ENCODE data around the gene DEFB123. TPM values are rescaled to one million over a fixed set of nuclear protein-coding genes. Genes with fewer than 3 reads are reported as not detected.
"Not testable (repeated sequence)": the region's sequence is repeated elsewhere in the genome, so short reads cannot be mapped to it uniquely, and the experiment has no call there.

Gene DEFB123
- total RNA-seq, 3 donors from 2014 or later = not detected

DNA sequence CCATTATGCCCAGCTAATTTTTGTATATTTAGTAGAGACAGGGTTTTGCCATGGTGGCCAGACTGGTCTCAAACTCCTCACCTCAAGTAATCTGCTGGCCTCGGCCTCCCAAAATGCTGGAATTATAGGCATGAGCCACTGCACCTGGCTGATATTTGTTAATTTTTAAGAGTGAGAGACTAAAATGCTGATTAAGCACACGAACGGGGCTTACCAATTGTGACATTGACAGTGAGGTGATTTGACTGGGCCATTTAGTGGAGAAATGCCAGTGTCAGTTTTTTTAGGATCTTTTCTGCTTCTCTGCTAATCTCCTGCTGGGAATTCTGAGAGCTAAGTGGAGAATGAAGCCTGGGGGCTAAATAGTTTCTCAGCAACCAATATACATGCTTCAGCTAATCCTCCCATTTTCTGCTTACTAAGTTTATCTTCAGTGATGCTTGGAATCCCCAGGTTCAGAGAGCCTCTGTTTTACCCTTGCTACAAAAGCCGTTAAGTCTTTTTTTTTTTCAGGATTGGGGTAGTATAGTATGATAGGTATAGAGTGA, 9.8 kb upstream of the DEFB123 start:
- Histone ChIP-seq H3K9me3 (no peaks in the 10 kb centered on the region), H3K4me1 (ENCODE audit: low read depth) (no peaks in the 10 kb centered on the region), H3K4me3 (no peak overlapping the region), H3K36me3 (ENCODE audit: low read depth) (no peaks in the 10 kb centered on the region)
- TF ChIP-seq, protein P1, sequence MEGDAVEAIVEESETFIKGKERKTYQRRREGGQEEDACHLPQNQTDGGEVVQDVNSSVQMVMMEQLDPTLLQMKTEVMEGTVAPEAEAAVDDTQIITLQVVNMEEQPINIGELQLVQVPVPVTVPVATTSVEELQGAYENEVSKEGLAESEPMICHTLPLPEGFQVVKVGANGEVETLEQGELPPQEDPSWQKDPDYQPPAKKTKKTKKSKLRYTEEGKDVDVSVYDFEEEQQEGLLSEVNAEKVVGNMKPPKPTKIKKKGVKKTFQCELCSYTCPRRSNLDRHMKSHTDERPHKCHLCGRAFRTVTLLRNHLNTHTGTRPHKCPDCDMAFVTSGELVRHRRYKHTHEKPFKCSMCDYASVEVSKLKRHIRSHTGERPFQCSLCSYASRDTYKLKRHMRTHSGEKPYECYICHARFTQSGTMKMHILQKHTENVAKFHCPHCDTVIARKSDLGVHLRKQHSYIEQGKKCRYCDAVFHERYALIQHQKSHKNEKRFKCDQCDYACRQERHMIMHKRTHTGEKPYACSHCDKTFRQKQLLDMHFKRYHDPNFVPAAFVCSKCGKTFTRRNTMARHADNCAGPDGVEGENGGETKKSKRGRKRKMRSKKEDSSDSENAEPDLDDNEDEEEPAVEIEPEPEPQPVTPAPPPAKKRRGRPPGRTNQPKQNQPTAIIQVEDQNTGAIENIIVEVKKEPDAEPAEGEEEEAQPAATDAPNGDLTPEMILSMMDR (IDR thresholded peaks at IDR 0.05) = no peak
- DNase-seq (no peak), ATAC-seq (no peak)
- intact Hi-C loops (cut with DNase I, micrococcal nuclease) = no loop called here

DNA sequence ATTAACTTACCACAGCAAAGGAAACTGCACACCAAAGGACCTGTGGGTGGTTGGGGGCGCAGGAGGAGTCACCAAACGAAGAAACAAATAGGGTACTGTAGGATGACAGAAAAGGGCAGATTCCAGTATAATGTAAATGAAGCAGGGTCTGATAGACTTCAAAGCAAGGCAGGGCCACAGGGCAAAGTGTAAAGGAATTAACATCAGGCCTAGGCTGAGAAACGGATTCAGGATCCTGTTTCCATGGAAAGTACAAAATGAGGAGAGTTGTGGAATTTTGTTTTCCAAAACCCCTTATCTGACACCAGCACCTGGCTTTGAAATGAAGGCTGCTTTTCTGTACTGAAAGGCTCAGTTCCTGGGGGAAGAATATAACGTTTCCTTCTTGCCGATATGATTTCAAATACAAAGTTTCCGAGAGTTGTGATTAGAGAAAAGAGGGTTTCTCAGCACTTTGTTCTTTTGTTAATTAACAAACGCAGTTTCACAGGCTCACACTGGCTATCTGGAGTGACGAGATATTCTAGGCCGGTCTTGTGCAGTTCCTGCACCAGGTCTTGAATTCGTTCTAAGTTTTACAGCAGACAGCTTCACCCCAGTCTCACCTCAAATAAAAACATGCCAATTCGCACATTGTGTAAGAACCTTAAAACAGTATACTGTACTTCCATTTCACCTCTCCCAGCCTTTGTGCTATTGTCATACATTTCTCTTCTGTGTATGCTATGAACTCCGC, 5.8 kb downstream of the DEFB123 start:
- ATAC-seq (no peak), DNase-seq (no peak)
- Histone ChIP-seq H3K4me3 (no peak overlapping the region), H3K36me3 (ENCODE audit: low read depth) (no peaks in the 10 kb centered on the region), H3K9me3 (no peaks in the 10 kb centered on the region), H3K4me1 (ENCODE audit: low read depth) (no peaks in the 10 kb centered on the region)
- TF ChIP-seq, protein P1 (IDR thresholded peaks at IDR 0.05) = no peak
- intact Hi-C loops (cut with DNase I, micrococcal nuclease) = no loop called here

DNA sequence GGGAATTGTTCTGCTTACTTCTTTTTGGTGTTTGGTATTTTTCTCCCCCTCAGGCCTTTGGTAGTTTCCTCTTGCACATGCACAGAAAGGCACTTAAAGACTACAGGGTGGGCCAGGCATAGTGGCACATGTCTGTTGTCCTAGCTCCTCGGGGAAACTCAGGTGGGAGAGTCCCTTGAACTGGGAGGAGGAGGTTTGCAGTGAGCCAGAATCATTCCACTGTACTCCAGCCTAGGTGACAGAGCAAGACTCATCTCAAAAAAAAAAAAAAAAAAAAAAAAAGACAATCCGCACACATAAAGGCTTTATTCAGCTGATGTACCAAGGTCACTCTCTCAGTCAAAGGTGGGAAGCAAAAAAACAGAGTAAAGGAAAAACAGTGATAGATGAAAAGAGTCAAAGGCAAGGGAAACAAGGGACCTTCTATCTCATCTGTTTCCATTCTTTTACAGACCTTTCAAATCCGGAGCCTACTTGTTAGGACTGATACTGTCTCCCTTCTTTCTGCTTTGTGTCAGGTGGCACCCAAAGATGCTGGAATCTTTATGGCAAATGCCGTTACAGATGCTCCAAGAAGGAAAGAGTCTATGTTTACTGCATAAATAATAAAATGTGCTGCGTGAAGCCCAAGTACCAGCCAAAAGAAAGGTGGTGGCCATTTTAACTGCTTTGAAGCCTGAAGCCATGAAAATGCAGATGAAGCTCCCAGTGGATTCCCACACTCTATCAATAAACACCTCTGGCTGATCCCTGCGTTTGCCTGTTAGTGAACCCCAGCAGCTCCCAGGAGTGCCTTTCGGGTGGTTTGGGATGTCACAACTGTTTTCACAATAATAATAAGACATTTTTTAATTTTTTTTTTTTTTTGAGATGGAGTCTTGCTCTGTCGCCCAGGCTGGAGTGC, 9.3 kb downstream of the DEFB123 start:
- H3K4me1 ChIP-seq (ENCODE audit: low read depth) = no peaks in the 10 kb centered on the region
- H3K36me3 ChIP-seq (ENCODE audit: low read depth) = no peaks in the 10 kb centered on the region
- H3K4me3 ChIP-seq = no peak overlapping the region
- intact Hi-C loops (cut with DNase I, micrococcal nuclease) = no loop called here
- no peaks in the 10 kb centered on the region for H3K9me3 ChIP-seq
- DNase-seq = no peak
- no peak for ATAC-seq
- TF ChIP-seq, protein P1 (IDR thresholded peaks at IDR 0.05) = no peak

DNA sequence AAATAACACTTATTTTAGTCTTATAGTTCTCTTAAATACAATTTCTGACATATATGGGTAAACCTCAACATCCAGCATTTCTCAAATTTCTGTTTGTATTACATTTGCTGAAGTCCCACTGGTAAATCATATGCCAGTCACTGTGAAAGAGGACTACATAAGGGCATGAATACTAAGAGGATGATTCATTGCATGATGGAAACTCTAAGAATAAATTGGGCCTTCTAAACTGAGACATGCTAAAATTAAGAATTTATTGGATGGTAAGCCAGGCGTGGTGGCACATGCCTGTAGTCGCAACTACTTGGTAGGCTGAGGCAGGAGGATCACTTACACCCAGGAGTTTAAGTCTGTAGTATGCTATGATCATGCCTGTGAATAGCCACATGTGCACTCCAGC, 12.1 kb downstream of the DEFB123 start:
- no peak for DNase-seq
- Histone ChIP-seq H3K9me3 (no peaks in the 10 kb centered on the region), H3K4me1 (ENCODE audit: low read depth) (no peaks in the 10 kb centered on the region), H3K36me3 (ENCODE audit: low read depth) (no peaks in the 10 kb centered on the region), H3K4me3 (no peak overlapping the region)
- TF ChIP-seq, protein P1 (IDR thresholded peaks at IDR 0.05) = no peak
- intact Hi-C loops (cut with DNase I, micrococcal nuclease) = no loop called here
- no peak for ATAC-seq

DNA sequence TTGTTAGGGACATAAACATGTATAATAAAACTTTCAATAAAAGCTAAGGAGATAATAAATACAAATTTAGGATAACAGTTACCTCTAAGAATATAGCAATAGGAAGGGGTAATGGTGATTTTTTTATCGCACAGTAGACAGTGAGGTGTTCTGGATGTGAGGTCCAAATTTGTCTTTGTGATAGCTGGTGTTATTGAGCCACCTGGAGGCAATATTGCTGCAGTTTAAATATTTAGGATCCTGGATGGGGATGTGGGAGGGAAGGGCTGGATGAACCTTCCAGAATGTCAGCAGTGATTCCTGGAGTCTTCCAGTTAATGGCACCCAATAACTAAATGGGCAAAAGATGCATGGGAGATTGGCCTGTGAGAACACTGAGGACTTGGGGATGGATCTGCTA, 13.9 kb downstream of the DEFB123 start:
- DNase-seq = no peak
- ATAC-seq = no peak
- Histone ChIP-seq H3K9me3 (no peaks in the 10 kb centered on the region), H3K36me3 (ENCODE audit: low read depth) (no peaks in the 10 kb centered on the region), H3K4me3 (no peak overlapping the region), H3K4me1 (ENCODE audit: low read depth) (no peaks in the 10 kb centered on the region)
- TF ChIP-seq, protein P1 (IDR thresholded peaks at IDR 0.05) = no peak
- intact Hi-C loops (cut with DNase I, micrococcal nuclease) = no loop called here

DNA sequence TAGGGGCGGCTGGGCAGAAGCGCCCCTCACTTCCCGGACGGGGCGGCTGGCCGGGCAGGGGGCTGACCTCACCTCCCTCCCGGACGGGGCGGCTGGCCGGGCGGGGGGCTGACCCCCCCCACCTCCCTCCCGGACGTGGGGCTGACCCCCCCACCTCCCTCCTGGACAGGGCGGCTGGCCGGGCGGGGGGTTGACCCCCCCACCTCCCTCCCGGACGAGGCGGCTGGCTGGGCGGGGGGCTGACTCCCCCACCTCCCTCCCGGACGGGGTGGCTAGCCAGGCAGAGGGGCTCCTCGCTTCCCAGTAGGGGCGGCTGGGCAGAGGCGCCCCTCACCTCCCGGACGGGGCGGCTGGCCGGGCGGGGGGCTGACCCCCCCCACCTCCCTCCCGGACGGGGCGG, 30.5 kb downstream of the DEFB123 start:
- H3K4me1 ChIP-seq (ENCODE audit: low read depth); H3K36me3 ChIP-seq (ENCODE audit: low read depth); H3K9me3 ChIP-seq; DNase-seq; intact Hi-C loops (cut with DNase I, micrococcal nuclease); H3K4me3 ChIP-seq; ATAC-seq: not testable (repeated sequence)
